Glomerular endothelial cell (primary cell): ENCODE data around the gene RRBP1. TPM values are rescaled to one million over a fixed set of nuclear protein-coding genes. Genes with fewer than 3 reads are reported as not detected.
A peak's percentile ranks its signal among the peaks of the same experiment; 100 is the strongest.
"Not testable (repeated sequence)": the region's sequence is repeated elsewhere in the genome, so short reads cannot be mapped to it uniquely, and the experiment has no call there.

Experiments
- DNase-seq: peaks from one replicate; pipeline ENCODE4 v3.0.0-alpha.2; 2011; ENCODE audit warnings: low read depth, low spot score; ENCODE audit errors: extremely low read depth
- total RNA-seq: library from RNA; depleted of rRNA; stranded (reverse); fragments of >200 nt; gene quantifications from 2 replicates; pipeline ENCODE4 v1.2.3, GENCODE V29; 2015

RRBP1 gene
- total RNA-seq, 1 donor from 2014 or later: 254 TPM

- DNase-seq: no peak
Observed at GRCh38 chr20:17666481-17666880, 15.6 kb downstream of the RRBP1 start.

- DNase-seq: no peak
Observed at GRCh38 chr20:17665756-17666155, 16.3 kb downstream of the RRBP1 start.

DNA sequence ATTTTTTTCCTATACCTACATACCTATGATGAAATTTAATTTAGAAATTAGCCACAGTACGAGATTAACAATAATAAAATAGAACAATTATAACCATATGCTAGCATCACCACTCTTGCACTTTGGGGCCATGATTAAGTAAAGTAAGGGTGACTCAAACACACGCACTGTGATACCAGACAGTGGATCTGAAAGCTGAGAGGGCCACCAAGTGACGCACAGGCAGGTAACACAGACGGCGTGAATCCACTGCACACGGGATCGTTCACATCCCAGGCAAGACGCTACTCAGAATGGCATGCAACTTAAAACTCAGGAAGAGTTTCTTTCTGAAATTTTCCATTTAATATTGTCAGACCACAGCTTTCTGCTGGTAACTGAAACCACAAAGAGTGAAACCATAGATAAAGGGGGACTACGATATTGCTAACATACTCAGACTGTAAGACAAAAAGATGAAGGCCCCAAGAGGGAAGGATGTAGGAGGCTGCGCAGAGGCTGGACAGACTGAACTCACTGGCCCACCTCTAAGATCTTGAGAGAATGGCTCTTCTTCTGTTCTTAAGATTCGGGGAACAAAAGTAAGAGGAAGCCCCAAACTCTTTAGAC lies 17.9 kb downstream of the RRBP1 start:
- no peak for DNase-seq

DNA sequence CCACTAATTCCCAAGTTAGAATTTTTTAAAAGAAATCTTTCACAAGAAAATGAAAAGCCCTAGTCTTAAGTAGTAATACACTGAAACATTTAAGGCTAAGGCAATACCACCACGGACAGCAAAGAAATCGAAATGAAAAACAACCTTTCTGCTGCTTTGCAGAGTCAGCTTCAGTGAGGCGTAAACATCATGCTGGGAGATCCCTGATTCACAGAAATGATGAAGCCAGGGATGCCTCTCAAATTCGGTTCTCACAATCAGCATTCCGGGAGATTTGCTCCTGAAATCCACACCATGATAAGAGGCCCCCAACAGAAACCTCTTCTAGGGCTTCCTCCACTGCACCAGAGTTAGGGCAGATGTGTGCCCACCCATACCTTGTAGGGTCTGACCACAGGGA lies 18.6 kb downstream of the RRBP1 start:
- no peak for DNase-seq

- no peak for DNase-seq
Observed at GRCh38 chr20:17663040-17663399, 19.0 kb downstream of the RRBP1 start.

DNA sequence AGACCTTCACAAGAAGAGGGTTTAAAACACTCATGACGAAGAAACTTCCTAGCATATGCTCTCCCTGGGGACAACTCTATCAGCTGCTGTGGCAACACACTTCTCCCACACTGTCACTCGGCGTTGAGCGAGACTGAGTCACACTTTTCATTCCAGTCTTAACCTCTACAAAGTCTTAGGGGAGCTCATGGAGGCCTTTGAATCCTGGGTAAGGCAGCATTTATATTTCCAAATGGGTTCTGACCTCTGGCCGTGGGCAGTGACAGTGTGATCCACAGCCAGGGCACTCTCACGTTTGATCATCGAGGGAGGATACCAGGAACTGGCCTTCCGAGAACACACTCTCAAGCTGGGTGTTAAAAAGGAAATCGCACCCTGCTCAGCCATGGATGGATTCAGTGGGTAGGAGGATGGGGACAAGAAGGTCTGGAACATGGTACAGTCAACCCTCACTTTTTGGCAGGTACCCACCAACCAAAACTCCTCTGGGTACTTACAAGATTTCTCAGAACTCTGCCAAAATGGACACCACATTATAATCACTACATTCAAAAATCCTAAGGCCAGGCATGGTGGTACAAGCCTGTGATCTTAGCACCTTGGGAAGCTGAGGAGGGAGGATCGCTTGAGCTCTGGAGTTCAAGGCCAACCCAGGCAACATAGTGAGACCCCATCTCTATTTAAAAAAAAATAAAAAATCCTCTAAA lies 19.6 kb downstream of the RRBP1 start:
- DNase-seq: no peak

DNA sequence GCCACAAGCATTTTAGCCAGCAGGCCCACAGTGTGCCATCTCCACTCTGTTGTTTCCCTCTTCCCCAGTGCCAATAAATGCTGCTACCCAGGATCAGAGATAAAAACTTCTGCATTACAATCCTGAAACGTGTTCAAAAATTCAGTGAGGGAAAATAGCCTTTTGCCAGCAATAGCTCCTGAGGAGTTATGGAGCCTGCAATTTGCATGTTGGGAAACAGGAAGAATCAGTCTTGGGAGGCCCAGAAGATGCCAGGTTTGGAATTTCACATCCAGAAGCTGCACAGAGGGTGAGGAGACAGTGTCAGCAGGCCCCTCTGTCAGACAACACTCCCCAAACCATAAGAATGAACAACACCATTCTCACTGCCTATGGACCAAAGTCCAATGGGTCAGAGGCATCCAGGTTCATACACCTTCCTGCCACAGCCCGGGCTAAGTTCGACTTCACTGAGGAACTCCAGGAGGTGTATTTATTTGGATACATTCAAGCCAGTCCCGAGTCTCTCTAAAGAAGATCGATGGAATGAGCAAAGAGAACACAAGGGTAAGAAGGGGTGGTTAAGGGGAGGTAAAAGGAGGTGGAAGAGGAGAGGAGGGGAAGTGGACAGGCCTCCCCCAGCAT lies 20.8 kb downstream of the RRBP1 start:
- DNase-seq: no peak

DNA sequence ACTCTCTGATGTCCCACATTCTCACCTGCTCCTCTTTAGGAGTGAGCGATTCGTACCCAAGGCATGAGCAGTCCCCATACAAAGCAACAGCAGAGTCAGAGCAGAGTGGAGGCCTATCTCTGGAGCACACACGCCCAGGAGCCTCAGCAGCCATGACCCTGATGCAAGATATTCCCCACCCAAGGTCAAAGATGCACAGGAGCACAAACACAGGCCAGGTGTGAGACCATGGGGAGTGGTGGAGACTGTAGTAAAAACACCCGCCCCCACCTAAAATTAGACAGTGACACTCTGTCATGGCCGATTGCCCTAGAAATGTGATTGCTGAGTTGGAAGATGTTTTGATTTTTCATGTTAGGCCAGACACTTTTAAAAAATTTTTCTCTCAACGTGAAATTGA lies 21.4 kb downstream of the RRBP1 start:
- no peak for DNase-seq

- no peak for DNase-seq
Observed at GRCh38 chr20:17659801-17660200, 22.2 kb downstream of the RRBP1 start.

DNA sequence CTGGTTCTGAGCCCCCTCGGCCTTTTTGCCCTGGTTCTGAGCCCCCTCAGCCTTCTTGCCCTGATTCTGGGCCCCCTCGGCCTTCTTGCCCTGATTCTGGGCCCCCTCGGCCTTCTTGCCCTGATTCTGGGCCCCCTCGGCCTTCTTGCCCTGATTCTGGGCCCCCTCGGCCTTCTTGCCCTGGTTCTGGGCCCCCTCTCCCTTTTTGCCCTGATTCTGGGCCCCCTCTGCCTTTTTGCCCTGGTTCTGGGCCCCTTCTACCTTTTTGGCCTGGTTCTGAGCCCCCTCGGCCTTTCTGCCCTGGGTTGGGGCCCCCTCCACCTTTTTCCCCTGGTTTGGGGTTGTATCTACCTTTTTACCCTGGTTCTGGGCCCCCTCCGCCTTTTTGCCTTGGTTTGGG lies 22.7 kb downstream of the RRBP1 start:
- not testable (repeated sequence) for DNase-seq

- DNase-seq: no peak
Observed at GRCh38 chr20:17658648-17658993, 23.4 kb downstream of the RRBP1 start.

DNA sequence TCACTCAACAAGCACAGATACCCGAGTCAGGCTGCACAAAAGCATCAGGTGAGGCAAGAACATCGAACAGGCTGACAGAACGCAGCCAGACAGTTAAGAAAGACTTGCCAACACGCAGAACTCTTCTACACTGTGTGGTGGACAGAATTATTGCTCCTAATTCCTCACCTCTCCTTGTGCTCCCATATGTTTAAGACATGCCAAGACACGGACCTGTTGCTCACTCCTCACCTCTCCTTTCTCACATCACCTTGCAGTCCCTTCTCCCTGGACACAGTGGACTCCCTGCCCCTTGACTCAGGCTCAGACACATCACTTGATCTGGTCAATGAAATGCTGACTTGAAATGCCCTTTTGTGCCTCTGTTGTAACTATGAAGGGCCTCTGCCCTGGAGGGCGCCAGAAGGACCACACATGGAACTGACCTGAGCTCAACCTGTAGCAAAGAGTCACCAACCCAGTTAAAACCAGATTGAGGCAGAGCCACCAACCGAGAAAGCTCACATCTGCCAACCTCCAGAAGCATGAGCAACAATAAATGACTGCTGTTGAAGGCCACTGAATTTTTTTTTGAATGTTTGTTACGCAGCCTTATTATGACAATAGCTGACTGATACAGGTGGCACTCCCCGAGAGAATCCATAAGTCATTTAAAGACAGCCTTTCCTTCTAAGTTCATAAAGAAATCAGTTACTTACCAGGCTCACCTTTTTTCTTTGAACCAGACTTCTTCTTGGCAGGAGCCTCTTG lies 24.0 kb downstream of the RRBP1 start:
- DNase-seq: no peak

DNA sequence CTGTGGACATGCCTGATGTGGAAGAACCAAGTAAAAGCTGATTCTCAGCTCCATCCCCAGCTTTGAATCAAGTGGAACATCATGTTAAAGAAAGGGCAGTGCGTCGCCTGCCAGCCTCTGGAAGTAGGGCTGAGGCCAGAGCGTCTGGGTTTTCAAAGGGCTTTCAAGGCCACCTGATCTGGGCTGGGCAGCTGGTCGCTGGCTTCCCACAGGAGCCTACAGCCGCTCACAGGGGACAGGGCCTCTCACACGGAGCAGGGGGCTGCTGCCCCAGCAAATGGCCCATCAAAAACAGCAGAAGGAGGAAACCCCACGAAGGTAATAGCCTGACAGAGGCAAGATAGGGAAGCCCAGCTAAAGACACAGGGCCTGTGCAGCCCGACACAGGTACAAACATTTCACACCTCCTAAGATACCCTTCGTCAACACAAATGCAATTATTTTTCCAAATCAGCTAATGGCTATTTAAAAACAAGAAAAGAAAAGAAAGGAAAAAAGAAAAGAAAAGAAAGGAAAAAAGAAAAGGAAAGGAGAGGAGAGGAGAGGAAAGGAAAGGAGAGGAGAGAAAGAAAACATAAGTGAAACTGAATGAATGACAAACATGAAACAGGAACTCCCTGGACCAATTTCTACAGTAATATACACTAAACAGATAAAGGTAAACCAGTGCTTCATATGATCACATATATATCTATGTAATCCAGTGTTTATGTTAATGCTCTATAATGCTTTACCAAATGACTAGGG lies 24.8 kb downstream of the RRBP1 start:
- no peak for DNase-seq

- no peak for DNase-seq
Observed at GRCh38 chr20:17655865-17656479, 26.1 kb downstream of the RRBP1 start.

DNA sequence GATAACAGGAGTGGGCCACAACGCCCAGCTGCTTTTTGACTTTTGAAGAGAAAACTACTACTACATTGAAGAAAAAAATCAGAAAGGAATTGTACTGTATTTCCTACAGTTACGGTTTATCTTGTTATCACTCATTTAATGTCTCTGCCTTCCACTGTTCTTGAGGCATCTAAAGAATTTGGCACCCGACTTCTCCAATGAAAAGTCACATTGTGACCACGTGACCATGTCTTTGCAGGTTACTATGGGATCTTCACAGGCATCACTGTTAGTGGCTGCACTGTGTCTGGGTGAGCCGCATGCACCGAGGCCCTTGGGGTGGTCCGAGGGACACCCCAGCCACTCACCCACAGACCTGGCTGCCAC lies 26.8 kb downstream of the RRBP1 start:
- no peak for DNase-seq

DNA sequence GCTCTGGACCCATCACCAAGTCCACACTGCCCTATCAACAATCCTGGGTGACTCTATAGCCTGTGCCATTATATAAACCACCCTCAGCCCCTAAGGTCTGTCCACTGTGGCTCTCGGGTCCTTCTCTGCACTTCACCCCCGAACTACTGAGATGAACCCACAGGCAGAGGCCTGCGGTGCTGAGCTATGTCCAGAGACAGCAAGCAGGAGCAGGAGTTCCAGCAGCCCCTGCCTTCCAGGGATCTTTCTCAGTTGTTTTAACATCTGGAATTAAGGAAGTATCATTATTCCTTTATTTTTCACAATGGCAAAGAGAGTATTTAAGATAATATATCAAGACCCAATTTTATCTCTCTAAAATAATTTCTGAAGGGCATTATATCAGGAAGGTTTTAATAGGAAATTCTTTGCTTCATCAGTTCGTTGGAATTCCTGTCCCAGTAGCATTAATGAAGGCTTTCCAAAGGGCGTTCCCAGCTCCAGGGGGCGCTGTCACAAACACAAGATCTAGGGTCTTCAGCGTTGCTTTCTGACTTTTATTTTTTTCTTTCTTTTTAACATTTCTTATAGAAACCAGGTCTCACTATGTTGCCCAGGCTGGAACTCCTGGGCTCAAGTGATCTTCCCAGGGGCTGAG lies 27.3 kb downstream of the RRBP1 start:
- peak; percentile 37 for DNase-seq

DNA sequence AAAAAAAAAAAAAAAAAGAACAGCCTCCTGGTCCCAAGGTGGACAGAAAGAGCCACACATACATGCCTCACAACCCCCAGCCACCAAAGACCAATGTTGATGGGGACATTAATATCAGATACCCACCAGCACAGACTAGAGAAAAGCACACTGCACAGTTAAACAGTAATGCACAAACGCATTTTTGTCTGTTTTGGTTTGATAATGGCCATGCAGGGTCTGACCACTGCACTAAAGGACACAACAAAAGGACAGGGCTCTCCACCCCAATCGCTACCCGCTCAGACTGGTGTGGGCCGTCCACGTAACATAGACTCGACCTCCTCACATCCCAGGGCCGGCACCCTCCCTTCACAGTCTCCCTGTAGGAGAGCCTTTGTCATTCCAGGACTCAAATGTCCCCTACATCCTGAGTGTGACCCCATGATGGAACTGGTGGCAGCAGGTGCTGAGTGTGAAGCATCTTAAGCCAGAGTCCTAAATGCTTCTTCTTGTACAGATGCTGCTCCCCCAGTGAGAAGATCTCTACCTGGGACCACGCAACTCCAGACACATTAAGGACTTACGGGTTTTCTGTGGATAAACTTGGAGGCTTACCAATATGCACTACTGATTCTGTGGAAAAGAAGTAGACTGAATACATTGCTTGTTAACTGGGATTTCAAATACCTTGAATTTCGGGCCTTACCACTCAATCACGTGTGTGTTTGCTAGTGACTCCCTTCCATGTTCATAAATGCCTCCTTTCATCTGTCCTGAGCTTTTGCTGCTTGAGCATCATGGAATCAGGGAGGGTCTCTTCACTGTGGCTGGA lies 28.0 kb downstream of the RRBP1 start:
- no peak for DNase-seq

DNA sequence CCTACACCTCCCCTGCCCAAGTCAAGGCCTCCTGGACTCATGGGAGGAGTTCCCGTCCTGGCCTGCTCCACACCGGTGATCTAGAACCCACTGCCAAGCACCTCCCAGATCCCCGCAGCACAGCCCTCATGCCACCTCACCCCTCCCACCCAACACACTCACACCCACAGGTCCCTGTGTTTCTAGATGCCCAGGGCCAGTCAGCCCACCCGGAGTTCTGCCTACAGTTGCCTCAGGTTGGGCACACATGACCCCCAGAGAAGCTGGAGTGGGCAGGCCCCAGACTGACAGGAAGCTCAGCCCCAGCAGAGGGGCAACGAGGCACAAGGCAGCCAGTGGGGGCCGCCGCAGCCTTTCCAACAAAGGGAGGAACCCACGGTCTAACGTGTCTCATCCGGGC lies 29.6 kb downstream of the RRBP1 start:
- no peak for DNase-seq

GRCh38 chr20:17651760-17652388 lies 30.2 kb downstream of the RRBP1 start:
- DNase-seq: no peak
